BJ (cell line): ENCODE data around the gene ARL4D. TPM values are rescaled to one million over a fixed set of nuclear protein-coding genes. Genes with fewer than 3 reads are reported as not detected.

Experiments used
- CTCF ChIA-PET: fragments of 350-600 bp; formaldehyde crosslinking; extraction: SDS; loops from one replicate; lab custom pipeline; 2021; ENCODE audit warnings: antibody characterized with exemption, inconsistent platforms; lab: Yijun Ruan, JAX
- POLR2A ChIA-PET: fragments of 300-600 bp; sonication (Branson Sonifier 250); formaldehyde crosslinking; extraction: SDS; loops from one replicate; lab custom pipeline; 2021; ENCODE audit warnings: antibody characterized with exemption; lab: Charles Lee
- DNase-seq: peaks from one replicate; pipeline ENCODE4 v3.0.0-alpha.2; 2011; ENCODE audit warnings: low read depth
- H3K27me3 ChIP-seq: 2 replicates; pipeline ENCODE4 v1.6.0; 2011; ENCODE audit warnings: low read length; ENCODE audit not compliant: control insufficient read depth, insufficient read depth
- H3K36me3 ChIP-seq: 2 replicates; pipeline ENCODE4 v1.5.1; 2011; ENCODE audit warnings: low read length; ENCODE audit not compliant: control insufficient read depth, insufficient read depth
- H3K4me3 ChIP-seq: 2 replicates; pipeline ENCODE4 v1.5.1; 2011; ENCODE audit warnings: low read depth, mild to moderate bottlenecking, control low read depth, low read length
- CTCF ChIP-seq: IDR thresholded peaks from 2 replicates; pipeline ENCODE4 v1.5.1; 2011; ENCODE audit warnings: low read depth, mild to moderate bottlenecking, control low read depth, inconsistent platforms, low read length, moderate library complexity; ENCODE audit not compliant: insufficient read depth
- polyA plus RNA-seq: library from polyadenylated mRNA; depleted of rRNA; stranded (reverse); fragments of >200 nt; gene quantifications from 2 replicates; pipeline ENCODE4 v1.2.3, GENCODE V29; 2011

ARL4D gene
- polyA plus RNA-seq, 1 experiment = 33.8 TPM

GRCh38 chr17:43382776-43383175 is 16.0 kb upstream of the ARL4D start:
- Histone ChIP-seq H3K27me3 (no peaks in the 10 kb centered on the region), H3K36me3 (no peaks in the 10 kb centered on the region), H3K4me3 (no peak overlapping the region)
- CTCF ChIA-PET = interaction anchor here (0.9 kb wide), 1 partner anchor 100 kb away, joined by 3 read pairs; no protein-coding TSS in a partner anchor
- POLR2A ChIA-PET = no interaction called here
- no peak for DNase-seq
- TF ChIP-seq CTCF = no peak

- no peak for TF ChIP-seq CTCF
- no peak for DNase-seq
- Histone ChIP-seq H3K36me3 (no peaks in the 10 kb centered on the region), H3K27me3 (no peaks in the 10 kb centered on the region), H3K4me3 (no peak overlapping the region)
- ChIA-PET CTCF (interaction anchor here (0.9 kb wide), 1 partner anchor 100 kb away, joined by 3 read pairs; no protein-coding TSS in a partner anchor), POLR2A (no interaction called here)
Observed at GRCh38 chr17:43383372-43383771, 15.4 kb upstream of the ARL4D start.

- Histone ChIP-seq H3K36me3 (no peaks in the 10 kb centered on the region), H3K4me3 (no peak overlapping the region), H3K27me3 (no peaks in the 10 kb centered on the region)
- CTCF ChIA-PET = interaction anchor here (0.9 to 1.4 kb wide), 2 partner anchors 10 to 99 kb away, joined by 3 to 4 read pairs; no protein-coding TSS in a partner anchor
- POLR2A ChIA-PET = no interaction called here
- TF ChIP-seq CTCF = no peak
- no peak for DNase-seq
Observed at GRCh38 chr17:43383826-43384475, 14.8 kb upstream of the ARL4D start.

- no peak for TF ChIP-seq CTCF
- POLR2A ChIA-PET = interaction anchor here (0.6 kb wide), 1 partner anchor 17 kb away, joined by 3 read pairs; no protein-coding TSS in a partner anchor
- Histone ChIP-seq H3K27me3 (no peaks in the 10 kb centered on the region), H3K4me3 (no peak overlapping the region), H3K36me3 (no peaks in the 10 kb centered on the region)
- CTCF ChIA-PET = interaction anchor here (1.4 kb wide), 1 partner anchor 10 kb away, joined by 4 read pairs; no protein-coding TSS in a partner anchor
- no peak for DNase-seq
Observed at GRCh38 chr17:43384476-43384862, 14.3 kb upstream of the ARL4D start.

- no peak for TF ChIP-seq CTCF
- ChIA-PET POLR2A (interaction anchor here (0.6 kb wide), 1 partner anchor 18 kb away, joined by 3 read pairs; no protein-coding TSS in a partner anchor), CTCF (interaction anchor here (0.5 to 1.4 kb wide), 2 partner anchors 9 to 357 kb away, joined by 3 to 4 read pairs; no protein-coding TSS in a partner anchor)
- H3K4me3 ChIP-seq = no peak overlapping the region
- H3K27me3 ChIP-seq = no peaks in the 10 kb centered on the region
- no peaks in the 10 kb centered on the region for H3K36me3 ChIP-seq
- DNase-seq = no peak
Observed at GRCh38 chr17:43385046-43385831, 13.6 kb upstream of the ARL4D start.
